Cardiac fibroblast (primary cell): ENCODE results near the gene PAN2.

ENCODE experiments used
- DNase-seq, 2 donors: peaks; one replicate each; pipeline versions ENCODE4 v3.0.0 to v3.0.0-alpha.2; 2010; ENCODE audit warnings: low read depth in 2 of 2
- H3K4me3 ChIP-seq, 2 donors: replicated peaks in 1 of 2; 1 replicate in 1 of 2; 2 replicates in 1 of 2; pipeline ENCODE4 v1.5.1; 2011; ENCODE audit warnings: low read depth in 2 of 2, low read length in 2 of 2, mild to moderate bottlenecking in 2 of 2, moderate library complexity in 1 of 2
- CTCF ChIP-seq: IDR thresholded peaks from one replicate; pipeline ENCODE4 v1.5.1; 2011; ENCODE audit warnings: low read depth, mild to moderate bottlenecking, low read length, inconsistent platforms

The PAN2 gene

GRCh38 chr12:56321027-56321426 is 12.8 kb downstream of the PAN2 start:
- TF ChIP-seq CTCF = no peak
- DNase-seq = peak in 1 of 2 donors; percentile 58
- H3K4me3 ChIP-seq = no peak overlapping the region

- no peak for DNase-seq
- no peak overlapping the region for H3K4me3 ChIP-seq
- TF ChIP-seq CTCF = no peak
Measured at GRCh38 chr12:56317675-56318074, 16.1 kb downstream of the PAN2 start.

- peak within 1 kb of the TSS; percentile 92 to 95 for H3K4me3 ChIP-seq
- peak; percentile 8 for TF ChIP-seq CTCF
- DNase-seq = peak; percentile 98
Measured at GRCh38 chr12:56315622-56316473, 18.0 kb downstream of the PAN2 start, which contains the start of gene CNPY2. CNPY2 (minus strand) TSS chr12:56315988; CDS start chr12:56315217, 771 bp downstream.

- no peak for DNase-seq
- peak overlapping the region; percentile 92 to 95 for H3K4me3 ChIP-seq
- no peak for TF ChIP-seq CTCF
Measured at GRCh38 chr12:56315249-56315621, 18.6 kb downstream of the PAN2 start.

GRCh38 chr12:56311003-56311402 is 22.8 kb downstream of the PAN2 start:
- no peak for DNase-seq
- TF ChIP-seq CTCF = no peak

GRCh38 chr12:56308714-56309113 is 25.1 kb downstream of the PAN2 start:
- H3K4me3 ChIP-seq = no peak overlapping the region
- no peak for TF ChIP-seq CTCF
- no peak for DNase-seq

More at GRCh38 chr12:56311003-56311402, 22.8 kb downstream of the PAN2 start:
- H3K4me3 ChIP-seq = no peak overlapping the region
